Liver (tissue), 9 donors: ENCODE results near the gene KMT2E. TPM values are rescaled to one million over a fixed set of nuclear protein-coding genes. Genes with fewer than 3 reads are reported as not detected.

Experiments used
- DNase-seq: peaks from one replicate; pipeline ENCODE4 v3.0.0-alpha.2; 2017; ENCODE audit warnings: low spot score
- H3K27ac ChIP-seq, 2 donors: one replicate each; pipeline ENCODE4 v1.7.0; 2013; ENCODE audit warnings: inconsistent platforms in 2 of 2, low read length in 2 of 2, control low read depth in 1 of 2, low read depth in 1 of 2, mild to moderate bottlenecking in 1 of 2
- H3K27me3 ChIP-seq, 4 donors: one replicate each; pipeline versions ENCODE4 v1.6.1 to v1.7.0; 2013; ENCODE audit warnings: low read length in 3 of 4, inconsistent platforms in 1 of 4, mild to moderate bottlenecking in 1 of 4, moderate library complexity in 1 of 4; ENCODE audit not compliant: control insufficient read depth in 4 of 4, insufficient read depth in 4 of 4
- H3K36me3 ChIP-seq, 4 donors: one replicate each; pipeline versions ENCODE4 v1.6.1 to v1.7.0; 2013; ENCODE audit warnings: low read length in 3 of 4, mild to moderate bottlenecking in 3 of 4, low read depth in 1 of 4, moderate library complexity in 1 of 4; ENCODE audit not compliant: control insufficient read depth in 4 of 4, insufficient read depth in 3 of 4
- H3K4me1 ChIP-seq, 4 donors: one replicate each; pipeline versions ENCODE4 v1.6.1 to v1.7.0; 2013; ENCODE audit warnings: low read length in 3 of 4, mild to moderate bottlenecking in 3 of 4, moderate library complexity in 1 of 4; ENCODE audit not compliant: control insufficient read depth in 4 of 4, insufficient read depth in 4 of 4
- H3K4me3 ChIP-seq, 3 donors: one replicate each; pipeline versions ENCODE4 v1.6.1 to v1.7.0; 2013; ENCODE audit warnings: low read length in 3 of 3, control low read depth in 1 of 3, low read depth in 1 of 3, mild to moderate bottlenecking in 1 of 3
- H3K9ac ChIP-seq, 2 donors: one replicate each; pipeline ENCODE4 v1.7.0; 2013; ENCODE audit warnings: low read length in 2 of 2, mild to moderate bottlenecking in 2 of 2, moderate library complexity in 2 of 2, control low read depth in 1 of 2, low read depth in 1 of 2
- H3K9me3 ChIP-seq, 4 donors: one replicate each; pipeline versions ENCODE4 v1.6.1 to v1.7.0; 2013; ENCODE audit warnings: low read length in 3 of 4; ENCODE audit not compliant: control insufficient read depth in 4 of 4
- EGR1 ChIP-seq, 2 donors: IDR thresholded peaks; 2 replicates each; pipeline ENCODE4 v1.6.1; 2016 to 2018; ENCODE audit warnings: antibody characterized with exemption in 2 of 2, low read depth in 2 of 2
- FOXA1 ChIP-seq: IDR thresholded peaks from 2 replicates; pipeline ENCODE4 v1.6.1; 2016; ENCODE audit warnings: antibody characterized with exemption
- FOXA2 ChIP-seq: IDR thresholded peaks from 2 replicates; pipeline ENCODE4 v1.6.1; 2016; ENCODE audit warnings: antibody characterized with exemption
- GABPA ChIP-seq, 2 donors: IDR thresholded peaks in 1 of 2; conservative IDR thresholded peaks in 1 of 2; 2 replicates each; pipeline ENCODE4 v1.6.1; 2016; ENCODE audit warnings: antibody characterized with exemption in 2 of 2, mild to moderate bottlenecking in 1 of 2, moderate library complexity in 1 of 2
- HNF4A ChIP-seq, 2 donors: conservative IDR thresholded peaks; 2 replicates each; pipeline ENCODE4 v1.6.1; 2016; ENCODE audit warnings: antibody characterized with exemption in 2 of 2, mild to moderate bottlenecking in 2 of 2
- HNF4G ChIP-seq: IDR thresholded peaks from 2 replicates; pipeline ENCODE4 v1.6.1; 2016; ENCODE audit warnings: antibody characterized with exemption
- JUND ChIP-seq, 2 donors: IDR thresholded peaks; 2 replicates each; pipeline ENCODE4 v1.6.1; 2016; ENCODE audit warnings: antibody characterized with exemption in 2 of 2
- NR2F2 ChIP-seq: IDR thresholded peaks from 2 replicates; pipeline ENCODE4 v1.6.1; 2016; ENCODE audit warnings: antibody characterized with exemption
- RAD21 ChIP-seq, 2 donors: IDR thresholded peaks; 2 replicates each; pipeline ENCODE4 v1.6.1; 2016; ENCODE audit warnings: antibody characterized with exemption in 2 of 2, mild to moderate bottlenecking in 2 of 2
- RXRA ChIP-seq, 2 donors: IDR thresholded peaks; 2 replicates each; pipeline ENCODE4 v1.6.1; 2017 to 2018; ENCODE audit warnings: antibody characterized with exemption in 2 of 2, mild to moderate bottlenecking in 1 of 2
- SP1 ChIP-seq: IDR thresholded peaks from 2 replicates; pipeline ENCODE4 v1.6.1; 2018; ENCODE audit warnings: antibody characterized with exemption, mild to moderate bottlenecking
- TAF1 ChIP-seq: conservative IDR thresholded peaks from 2 replicates; pipeline ENCODE4 v1.6.1; 2016; ENCODE audit warnings: antibody characterized with exemption, mild to moderate bottlenecking
- YY1 ChIP-seq: IDR thresholded peaks from 2 replicates; pipeline ENCODE4 v1.6.1; 2016; ENCODE audit warnings: antibody characterized with exemption, mild to moderate bottlenecking
- WGBS: extraction: QIAGEN DNeasy Blood & Tissue Kit; methylation state at CpG from one replicate; pipeline ENCODE4 v1.1.7; 2013; 5-methylcytosine and 5-hydroxymethylcytosine counted together
- polyA plus RNA-seq, 2 donors: library from polyadenylated mRNA; stranded (reverse) in 1 of 2; unstranded in 1 of 2; fragments of 200-250 nt in 1 of 2; fragments of >200 nt in 1 of 2; fragmentation: Nextera tagmentation in 1 of 2; extraction: Ambion mirVana in 1 of 2; gene quantifications; one replicate each; pipeline versions ENCODE4 v1.2.1 to v1.2.3, GENCODE V29; 2013 to 2015
- total RNA-seq, 2 donors: library from RNA; depleted of rRNA; stranded (reverse); fragments of >200 nt; gene quantifications; one replicate each; pipeline ENCODE4 v1.2.3, GENCODE V29; 2014
- TF ChIP-seq, protein P1 (sequence below): IDR thresholded peaks from 2 replicates; pipeline ENCODE4 v1.6.1; 2016; ENCODE audit warnings: antibody characterized with exemption
- TF ChIP-seq, protein P2 (sequence below): IDR thresholded peaks from 2 replicates; pipeline ENCODE4 v1.6.1; 2016; ENCODE audit warnings: antibody characterized with exemption, mild to moderate bottlenecking
- TF ChIP-seq, protein P3 (sequence below): fragments of 150-350 bp; IDR thresholded peaks from 2 replicates; pipeline ENCODE4 v1.5.1; 2017; ENCODE audit warnings: improper control_type of control experiment, low read depth, low read length; ENCODE audit not compliant: missing input control
- TF ChIP-seq, protein P4 (sequence below): IDR thresholded peaks from 2 replicates; pipeline ENCODE4 v1.6.1; 2016; ENCODE audit warnings: antibody characterized with exemption
- TF ChIP-seq, protein P5 (sequence below): IDR thresholded peaks from 2 replicates; pipeline ENCODE4 v1.6.1; 2016; ENCODE audit warnings: antibody characterized with exemption
- donor health status: healthy.
- donor health status: healthy.
- donor health status: healthy.
- donor health status: healthy.
- donor health status: healthy.

KMT2E gene
- total and polyA plus RNA-seq, 4 donors: 7.1 to 55.6 (median 42.4) TPM

DNA sequence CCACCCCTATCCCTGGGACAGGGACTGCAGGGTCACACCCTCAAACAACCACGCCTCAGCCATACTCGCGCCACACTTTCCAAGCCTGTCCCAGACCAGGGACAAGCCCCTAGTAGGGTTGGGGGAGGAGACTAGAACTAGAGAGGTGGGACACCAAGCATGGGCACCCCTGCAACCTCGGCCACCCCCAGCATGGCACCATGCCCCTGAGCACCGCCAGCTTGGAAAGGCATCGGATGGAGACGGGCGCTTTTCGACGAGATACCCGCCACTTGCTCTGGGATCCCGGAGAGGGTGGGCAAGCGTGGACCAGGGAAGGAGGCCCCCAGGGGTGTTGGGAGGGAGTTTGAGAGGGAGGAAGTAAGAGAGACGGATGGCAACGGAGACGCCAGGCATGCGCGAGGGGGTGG, 13.1 kb upstream of the KMT2E start:
- H3K4me1 ChIP-seq: peaks cover 15 to 23% (median 16%) of the 10 kb centered on the region in 4 donors
- DNase-seq: no peak
- TF ChIP-seq RAD21 (IDR thresholded peaks at IDR 0.05) (no peak), SP1 (no peak), EGR1 (IDR thresholded peaks at IDR 0.05; ENCODE audit: low read depth in 2 of 2) (no peak), JUND (IDR thresholded peaks at IDR 0.05) (no peak), TAF1 (no peak), FOXA1 (no peak), YY1 (no peak), FOXA2 (no peak), RXRA (IDR thresholded peaks at IDR 0.05) (no peak), NR2F2 (no peak), HNF4A (conservative IDR thresholded peaks at IDR 0.05) (no peak), GABPA (IDR thresholded peaks at IDR 0.05 in 1 of 2, conservative IDR thresholded peaks at IDR 0.05 in 1 of 2) (no peak), HNF4G (no peak)
- TF ChIP-seq, protein P1, sequence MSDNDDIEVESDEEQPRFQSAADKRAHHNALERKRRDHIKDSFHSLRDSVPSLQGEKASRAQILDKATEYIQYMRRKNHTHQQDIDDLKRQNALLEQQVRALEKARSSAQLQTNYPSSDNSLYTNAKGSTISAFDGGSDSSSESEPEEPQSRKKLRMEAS: no peak
- TF ChIP-seq, protein P2, sequence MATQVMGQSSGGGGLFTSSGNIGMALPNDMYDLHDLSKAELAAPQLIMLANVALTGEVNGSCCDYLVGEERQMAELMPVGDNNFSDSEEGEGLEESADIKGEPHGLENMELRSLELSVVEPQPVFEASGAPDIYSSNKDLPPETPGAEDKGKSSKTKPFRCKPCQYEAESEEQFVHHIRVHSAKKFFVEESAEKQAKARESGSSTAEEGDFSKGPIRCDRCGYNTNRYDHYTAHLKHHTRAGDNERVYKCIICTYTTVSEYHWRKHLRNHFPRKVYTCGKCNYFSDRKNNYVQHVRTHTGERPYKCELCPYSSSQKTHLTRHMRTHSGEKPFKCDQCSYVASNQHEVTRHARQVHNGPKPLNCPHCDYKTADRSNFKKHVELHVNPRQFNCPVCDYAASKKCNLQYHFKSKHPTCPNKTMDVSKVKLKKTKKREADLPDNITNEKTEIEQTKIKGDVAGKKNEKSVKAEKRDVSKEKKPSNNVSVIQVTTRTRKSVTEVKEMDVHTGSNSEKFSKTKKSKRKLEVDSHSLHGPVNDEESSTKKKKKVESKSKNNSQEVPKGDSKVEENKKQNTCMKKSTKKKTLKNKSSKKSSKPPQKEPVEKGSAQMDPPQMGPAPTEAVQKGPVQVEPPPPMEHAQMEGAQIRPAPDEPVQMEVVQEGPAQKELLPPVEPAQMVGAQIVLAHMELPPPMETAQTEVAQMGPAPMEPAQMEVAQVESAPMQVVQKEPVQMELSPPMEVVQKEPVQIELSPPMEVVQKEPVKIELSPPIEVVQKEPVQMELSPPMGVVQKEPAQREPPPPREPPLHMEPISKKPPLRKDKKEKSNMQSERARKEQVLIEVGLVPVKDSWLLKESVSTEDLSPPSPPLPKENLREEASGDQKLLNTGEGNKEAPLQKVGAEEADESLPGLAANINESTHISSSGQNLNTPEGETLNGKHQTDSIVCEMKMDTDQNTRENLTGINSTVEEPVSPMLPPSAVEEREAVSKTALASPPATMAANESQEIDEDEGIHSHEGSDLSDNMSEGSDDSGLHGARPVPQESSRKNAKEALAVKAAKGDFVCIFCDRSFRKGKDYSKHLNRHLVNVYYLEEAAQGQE: no peak
- TF ChIP-seq, protein P3, sequence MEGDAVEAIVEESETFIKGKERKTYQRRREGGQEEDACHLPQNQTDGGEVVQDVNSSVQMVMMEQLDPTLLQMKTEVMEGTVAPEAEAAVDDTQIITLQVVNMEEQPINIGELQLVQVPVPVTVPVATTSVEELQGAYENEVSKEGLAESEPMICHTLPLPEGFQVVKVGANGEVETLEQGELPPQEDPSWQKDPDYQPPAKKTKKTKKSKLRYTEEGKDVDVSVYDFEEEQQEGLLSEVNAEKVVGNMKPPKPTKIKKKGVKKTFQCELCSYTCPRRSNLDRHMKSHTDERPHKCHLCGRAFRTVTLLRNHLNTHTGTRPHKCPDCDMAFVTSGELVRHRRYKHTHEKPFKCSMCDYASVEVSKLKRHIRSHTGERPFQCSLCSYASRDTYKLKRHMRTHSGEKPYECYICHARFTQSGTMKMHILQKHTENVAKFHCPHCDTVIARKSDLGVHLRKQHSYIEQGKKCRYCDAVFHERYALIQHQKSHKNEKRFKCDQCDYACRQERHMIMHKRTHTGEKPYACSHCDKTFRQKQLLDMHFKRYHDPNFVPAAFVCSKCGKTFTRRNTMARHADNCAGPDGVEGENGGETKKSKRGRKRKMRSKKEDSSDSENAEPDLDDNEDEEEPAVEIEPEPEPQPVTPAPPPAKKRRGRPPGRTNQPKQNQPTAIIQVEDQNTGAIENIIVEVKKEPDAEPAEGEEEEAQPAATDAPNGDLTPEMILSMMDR: no peak
- TF ChIP-seq, protein P4, sequence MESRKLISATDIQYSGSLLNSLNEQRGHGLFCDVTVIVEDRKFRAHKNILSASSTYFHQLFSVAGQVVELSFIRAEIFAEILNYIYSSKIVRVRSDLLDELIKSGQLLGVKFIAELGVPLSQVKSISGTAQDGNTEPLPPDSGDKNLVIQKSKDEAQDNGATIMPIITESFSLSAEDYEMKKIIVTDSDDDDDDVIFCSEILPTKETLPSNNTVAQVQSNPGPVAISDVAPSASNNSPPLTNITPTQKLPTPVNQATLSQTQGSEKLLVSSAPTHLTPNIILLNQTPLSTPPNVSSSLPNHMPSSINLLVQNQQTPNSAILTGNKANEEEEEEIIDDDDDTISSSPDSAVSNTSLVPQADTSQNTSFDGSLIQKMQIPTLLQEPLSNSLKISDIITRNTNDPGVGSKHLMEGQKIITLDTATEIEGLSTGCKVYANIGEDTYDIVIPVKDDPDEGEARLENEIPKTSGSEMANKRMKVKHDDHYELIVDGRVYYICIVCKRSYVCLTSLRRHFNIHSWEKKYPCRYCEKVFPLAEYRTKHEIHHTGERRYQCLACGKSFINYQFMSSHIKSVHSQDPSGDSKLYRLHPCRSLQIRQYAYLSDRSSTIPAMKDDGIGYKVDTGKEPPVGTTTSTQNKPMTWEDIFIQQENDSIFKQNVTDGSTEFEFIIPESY: no peak
- TF ChIP-seq, protein P5, sequence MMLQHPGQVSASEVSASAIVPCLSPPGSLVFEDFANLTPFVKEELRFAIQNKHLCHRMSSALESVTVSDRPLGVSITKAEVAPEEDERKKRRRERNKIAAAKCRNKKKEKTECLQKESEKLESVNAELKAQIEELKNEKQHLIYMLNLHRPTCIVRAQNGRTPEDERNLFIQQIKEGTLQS: no peak
- no peak overlapping the region for H3K4me3 ChIP-seq
- no peaks in the 10 kb centered on the region for H3K36me3 ChIP-seq
- H3K9me3 ChIP-seq: no peaks in the 10 kb centered on the region
- no peaks in the 10 kb centered on the region for H3K27me3 ChIP-seq
- H3K27ac ChIP-seq: no peak overlapping the region
- no peak overlapping the region for H3K9ac ChIP-seq
- WGBS: 96% methylated on average over 18 of the region's 18 CpGs
